GM18499 (cell line): ENCODE data around the gene GBX1.

Experiments used
- ATAC-seq: cut with Tn5 transposase; IDR thresholded peaks from one replicate; pipeline ENCODE4 v1.9.1; 2021; ENCODE audit warnings: moderate number of reproducible peaks; ENCODE audit not compliant: insufficient read depth, unreplicated experiment

GBX1 gene

GRCh38 chr7:151141855-151142685 lies 25.4 kb downstream of the GBX1 start:
- no peak for ATAC-seq

DNA sequence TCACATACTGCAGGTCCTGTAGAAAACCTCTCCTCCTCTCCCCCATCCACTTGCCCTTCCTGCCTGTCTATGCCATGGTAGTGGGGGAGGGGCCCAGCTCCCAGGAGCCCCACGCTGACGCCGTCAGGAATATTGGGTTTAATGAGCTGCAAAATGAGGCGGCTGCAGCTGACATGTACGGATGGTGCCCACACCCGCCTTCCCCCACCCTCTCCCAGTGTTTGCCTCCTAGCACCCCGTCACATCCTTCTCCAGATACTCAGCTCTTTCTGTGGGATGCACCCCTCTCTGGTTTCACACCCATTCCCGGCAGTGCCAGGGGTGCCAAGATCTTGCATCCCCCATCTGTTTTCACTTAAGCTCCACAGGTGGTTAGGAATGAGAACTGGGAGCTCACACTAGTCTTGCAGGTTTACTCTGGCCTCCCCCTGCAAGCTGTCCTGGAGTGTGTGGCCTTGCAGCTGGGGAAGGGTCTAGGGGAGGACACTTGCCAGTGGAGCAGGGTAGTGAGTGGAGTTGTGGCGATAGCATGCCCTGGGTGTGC lies 26.1 kb downstream of the GBX1 start:
- no peak for ATAC-seq

DNA sequence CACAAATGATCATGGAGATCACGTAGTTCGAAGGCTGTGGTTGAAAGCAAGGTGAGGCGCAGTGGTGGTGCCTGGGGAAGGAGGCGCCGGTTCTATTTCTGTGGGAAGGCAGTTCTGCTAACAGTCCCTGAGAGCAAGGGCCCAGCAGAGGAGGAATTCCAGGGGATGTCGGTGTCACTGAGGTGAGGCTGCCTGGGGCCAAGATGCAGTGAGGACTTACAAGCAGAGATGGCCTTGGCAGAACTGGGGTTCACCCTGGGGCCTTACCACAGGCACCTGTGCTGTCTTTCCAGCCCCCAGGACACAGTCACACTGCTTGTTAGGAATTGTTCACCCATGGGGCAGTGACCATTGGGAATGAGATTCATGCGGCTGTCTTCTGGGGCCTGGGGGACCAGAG lies 26.7 kb downstream of the GBX1 start:
- ATAC-seq = no peak

DNA sequence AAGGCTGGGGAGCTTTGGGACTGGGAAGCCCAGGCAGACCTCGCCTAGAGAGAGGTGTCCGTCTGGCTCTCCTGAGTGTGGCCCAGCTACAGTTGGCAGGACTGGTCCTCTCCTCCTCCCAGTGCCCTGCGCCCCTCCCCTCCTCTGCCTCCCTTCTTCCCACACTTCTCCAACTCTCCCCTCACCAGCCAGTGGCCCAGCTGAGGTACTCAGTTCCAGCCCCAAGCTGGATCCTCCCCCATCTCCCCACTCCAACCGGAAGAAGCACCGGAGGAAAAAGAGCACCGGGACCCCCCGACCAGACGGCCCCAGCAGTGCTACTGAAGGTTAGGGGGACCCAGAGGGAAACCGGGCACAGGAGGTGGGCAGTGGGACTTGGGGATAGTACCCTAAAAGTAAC lies 27.7 kb downstream of the GBX1 start:
- no peak for ATAC-seq

DNA sequence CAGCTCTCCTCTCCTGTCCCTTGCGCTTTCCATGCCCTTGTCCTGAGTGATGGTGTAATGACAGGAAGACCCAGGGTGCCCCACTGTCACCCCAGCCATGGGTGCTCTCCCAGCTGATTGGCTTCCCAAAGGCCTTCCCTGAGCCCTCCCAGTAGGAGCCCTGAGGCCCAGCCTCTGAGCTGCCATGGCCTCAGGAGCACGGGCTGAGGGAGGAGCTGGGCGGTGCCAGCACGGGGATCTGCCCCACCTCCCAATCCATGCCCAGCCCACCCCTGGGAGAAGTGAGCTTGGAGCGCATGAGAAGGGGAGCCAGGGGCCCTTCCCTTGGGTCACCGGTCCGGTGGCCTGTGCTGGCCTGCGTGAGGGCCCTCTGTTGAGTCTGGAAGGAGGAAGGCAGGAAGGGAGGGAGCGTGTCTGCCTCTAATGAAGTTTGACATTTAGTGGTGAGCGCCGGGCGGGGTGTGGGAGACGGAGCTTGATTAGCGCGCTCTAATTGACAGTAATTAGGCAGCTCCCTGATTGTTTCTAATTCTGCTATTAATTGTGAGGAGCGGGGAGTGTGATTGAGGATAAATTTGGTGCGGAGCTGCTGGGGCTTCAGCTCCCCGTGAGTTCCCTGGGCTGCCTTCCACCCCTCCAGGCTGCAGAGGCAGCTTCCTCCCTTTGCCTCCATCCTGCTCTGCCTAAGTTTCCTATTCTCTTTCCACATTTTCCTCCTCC lies 28.3 kb downstream of the GBX1 start:
- no peak for ATAC-seq

DNA sequence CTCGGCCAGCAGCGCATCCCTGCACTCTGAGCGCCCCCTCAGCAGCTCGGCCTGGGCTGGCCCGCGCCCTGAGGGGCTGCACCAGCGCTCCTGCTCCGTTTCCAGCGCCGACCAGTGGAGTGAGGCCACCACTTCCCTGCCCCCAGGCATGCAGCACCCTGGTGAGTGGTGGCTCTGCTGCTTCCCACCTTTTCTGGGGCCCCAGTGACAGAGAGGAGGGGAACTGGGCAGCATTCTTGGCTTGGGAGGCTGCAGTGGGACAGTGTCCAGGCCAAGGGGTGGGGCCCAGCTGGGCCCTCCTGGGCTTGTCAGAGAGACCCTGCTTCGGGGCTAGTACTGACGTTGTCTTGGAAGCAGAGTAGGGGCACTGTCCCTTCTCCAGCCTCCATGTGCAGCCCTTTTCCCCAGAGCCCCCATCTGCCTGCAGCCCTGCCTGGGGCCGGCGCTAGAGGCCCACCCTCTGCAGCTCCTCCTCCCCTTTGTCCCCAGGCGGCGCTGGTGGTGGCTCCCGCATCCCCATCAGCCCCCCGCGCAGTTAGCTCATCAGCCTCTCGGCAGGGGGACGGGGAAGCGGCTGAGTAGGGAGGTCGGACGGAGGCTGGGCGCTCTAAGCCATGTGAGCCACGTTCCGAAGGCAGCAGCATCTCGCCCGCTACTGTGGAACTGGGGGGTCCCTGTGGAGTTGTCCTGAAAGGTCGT lies 29.2 kb downstream of the GBX1 start:
- ATAC-seq = no peak

- ATAC-seq = no peak
These were observed 29.7 kb downstream of the GBX1 start for GRCh38 chr7:151137791-151138152.

- ATAC-seq = no peak
These were observed 30.3 kb downstream of the GBX1 start for GRCh38 chr7:151137076-151137675.

DNA sequence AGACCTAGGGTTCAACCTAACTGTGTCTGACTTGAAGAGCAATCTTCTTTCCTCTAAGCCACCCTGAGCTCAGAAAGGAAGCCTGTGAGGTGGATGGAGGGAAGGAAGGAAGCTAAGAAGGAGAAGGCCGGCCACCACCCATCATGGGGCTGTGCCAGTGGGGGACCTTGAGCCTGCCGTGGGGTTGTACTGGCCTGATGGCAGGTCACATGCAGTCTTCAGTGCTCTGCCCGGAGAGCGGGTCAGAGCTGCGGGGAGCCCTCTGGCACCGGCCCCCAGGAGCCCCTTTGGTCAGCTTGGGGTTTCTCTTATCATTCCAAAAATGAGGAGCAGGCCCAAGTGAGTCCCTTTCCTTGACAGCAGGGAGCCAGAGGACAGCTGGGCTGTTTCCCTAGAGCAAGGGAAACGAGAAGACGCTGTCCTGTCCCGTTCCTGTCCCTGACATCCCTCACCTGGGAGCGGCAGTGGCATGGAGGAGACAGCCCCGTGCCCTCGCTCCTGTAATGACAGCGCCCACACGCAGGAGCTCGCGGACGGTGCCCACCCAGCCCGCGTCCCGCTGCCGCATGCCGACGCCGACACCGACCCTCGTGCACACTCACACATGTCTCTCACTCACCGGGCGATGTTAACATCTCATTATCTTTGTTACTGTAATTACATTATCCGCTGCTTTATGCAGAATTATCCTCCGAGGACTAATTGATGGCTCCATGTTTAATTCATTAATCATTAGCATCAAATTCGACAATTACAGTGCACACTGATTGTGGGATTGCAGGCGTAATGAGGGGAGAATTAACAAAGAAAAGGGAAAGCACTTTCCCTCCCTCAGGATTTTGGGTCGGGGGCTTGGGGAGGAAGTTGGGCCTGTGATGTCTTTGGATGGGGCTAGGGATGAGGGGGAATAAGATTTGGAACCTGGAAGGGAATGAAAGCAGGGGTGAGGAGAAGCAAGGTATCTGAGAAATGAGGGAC lies 31.3 kb downstream of the GBX1 start:
- ATAC-seq = no peak

DNA sequence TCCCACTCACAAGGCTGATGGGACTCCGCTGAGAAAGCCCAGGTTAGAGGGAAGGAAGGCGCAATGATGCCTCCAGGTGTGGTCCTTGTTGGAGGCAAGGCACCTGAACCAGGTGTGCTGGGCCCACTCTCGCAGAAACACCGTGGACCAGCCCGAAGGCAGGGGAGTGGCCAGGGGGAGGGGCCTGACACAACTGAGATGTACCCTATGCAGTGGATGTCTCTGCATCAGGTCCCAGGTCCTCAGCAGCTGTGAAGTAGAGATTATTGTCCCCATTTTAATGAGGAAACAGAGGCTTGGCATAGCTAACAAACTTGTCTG lies 32.0 kb downstream of the GBX1 start:
- no peak for ATAC-seq

- ATAC-seq = no peak
These were observed 32.6 kb downstream of the GBX1 start for GRCh38 chr7:151134743-151135524.

- ATAC-seq = no peak
These were observed 33.3 kb downstream of the GBX1 start for GRCh38 chr7:151133986-151134742.

DNA sequence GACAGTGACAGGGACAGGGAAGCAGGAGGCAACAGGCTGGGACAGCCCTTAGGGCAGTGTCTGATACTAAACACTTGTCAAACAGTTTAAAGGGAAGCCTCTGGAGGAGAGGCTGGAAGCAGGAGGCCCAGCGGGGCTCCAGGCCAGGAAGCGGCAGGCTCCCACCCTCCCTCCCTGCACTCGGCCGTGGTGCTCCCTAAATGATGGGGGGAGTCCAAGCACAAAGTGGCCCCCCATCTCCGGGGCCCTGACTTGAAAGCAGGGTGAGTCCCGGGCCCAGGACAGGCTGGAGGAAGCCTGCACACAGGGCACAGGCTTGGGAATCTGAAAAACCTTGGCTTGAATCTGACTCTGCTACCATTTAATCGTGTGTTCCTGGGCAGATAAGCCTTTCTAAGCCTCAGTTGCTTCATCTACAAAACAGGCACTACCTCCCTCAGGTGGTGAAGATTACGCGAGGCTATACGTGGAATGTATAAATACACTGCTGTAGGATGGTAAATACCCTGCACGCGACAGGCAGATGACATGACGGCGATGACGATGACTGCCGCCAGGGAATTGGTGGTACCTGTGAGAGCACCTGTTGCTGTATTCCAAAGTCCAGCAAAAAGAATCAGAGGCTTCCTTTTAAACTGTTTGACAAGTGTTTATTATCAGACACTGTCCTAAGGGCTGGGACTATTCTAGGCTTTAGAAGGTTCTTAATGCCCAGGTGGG lies 34.1 kb downstream of the GBX1 start:
- ATAC-seq = no peak

GRCh38 chr7:151132461-151133205 lies 34.9 kb downstream of the GBX1 start:
- no peak for ATAC-seq

DNA sequence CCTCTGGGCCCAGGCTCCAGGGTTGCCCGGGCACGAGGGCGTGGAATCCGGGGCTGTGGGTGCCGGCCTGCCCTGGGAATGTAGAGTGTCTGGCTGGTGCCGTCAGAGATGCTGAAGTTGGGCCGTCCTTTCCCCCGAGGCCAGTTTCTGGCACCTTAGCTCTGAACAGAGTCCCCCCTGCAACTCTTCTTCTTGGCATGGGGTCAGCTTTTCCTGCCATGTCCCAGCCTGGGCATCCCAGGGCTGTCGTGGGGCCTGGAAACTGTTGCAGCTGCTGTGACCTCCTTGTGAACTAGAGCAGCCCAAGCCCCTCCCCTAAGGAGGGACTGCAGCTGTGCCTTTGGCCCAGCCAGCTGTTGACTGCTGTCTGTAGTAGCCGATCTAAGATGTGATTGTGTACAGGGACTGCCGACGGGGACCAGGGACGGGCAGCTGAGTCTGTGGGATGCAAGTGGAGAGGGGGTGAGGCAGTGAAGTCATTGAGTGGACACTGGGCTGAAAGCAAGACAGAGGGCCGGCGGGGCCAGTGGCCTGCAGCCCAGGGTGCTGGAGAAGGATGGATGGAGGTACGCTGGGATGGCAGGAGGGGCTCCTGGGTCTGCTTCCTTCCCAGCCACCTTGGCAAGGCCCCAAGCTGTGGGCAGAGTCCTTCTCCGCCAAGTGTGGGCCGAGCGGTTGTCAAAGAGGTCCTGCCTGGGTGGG lies 35.8 kb downstream of the GBX1 start:
- ATAC-seq = no peak

DNA sequence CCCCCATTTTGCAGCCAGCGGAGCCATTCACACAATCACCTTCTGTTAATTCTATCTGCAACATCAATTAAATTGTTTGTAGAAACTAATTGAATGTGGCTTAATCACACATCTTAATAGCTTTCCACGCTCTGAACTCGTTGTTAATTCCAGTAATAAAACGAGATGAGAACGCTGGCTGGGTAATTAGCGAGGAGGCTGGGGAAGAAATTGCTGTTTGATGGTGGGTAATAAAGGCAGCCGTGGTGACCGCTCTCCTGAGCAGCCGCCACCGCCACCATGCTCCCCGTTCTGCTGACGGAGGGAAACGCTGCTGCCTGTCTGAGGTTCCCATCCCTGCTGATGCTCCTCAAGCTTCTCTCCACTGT lies 36.3 kb downstream of the GBX1 start:
- ATAC-seq = no peak
